Ishikawa (cell line): ENCODE measurements around the gene TMEM214.

Source experiments
- CEBPB ChIP-seq: IDR thresholded peaks from 2 replicates; pipeline ENCODE4 v1.6.1; 2012
- CREB1 ChIP-seq: IDR thresholded peaks from 2 replicates; pipeline ENCODE4 v1.6.1; 2012; ENCODE audit warnings: low read depth
- EGR1 ChIP-seq: IDR thresholded peaks from 2 replicates; pipeline ENCODE4 v1.6.1; 2012
- EP300 ChIP-seq: IDR thresholded peaks from 2 replicates; pipeline ENCODE4 v1.6.1; 2012; ENCODE audit warnings: borderline replicate concordance
- FOXM1 ChIP-seq: IDR thresholded peaks from 2 replicates; pipeline ENCODE4 v1.6.1; 2012; ENCODE audit warnings: low read depth, borderline replicate concordance
- NFIC ChIP-seq: IDR thresholded peaks from 2 replicates; pipeline ENCODE4 v1.6.1; 2012
- RAD21 ChIP-seq: IDR thresholded peaks from 2 replicates; pipeline ENCODE4 v1.6.1; 2012; ENCODE audit warnings: low read depth
- TAF1 ChIP-seq: IDR thresholded peaks from 2 replicates; pipeline ENCODE4 v1.6.1; 2012; ENCODE audit warnings: low read depth, mild to moderate bottlenecking
- TCF12 ChIP-seq: IDR thresholded peaks from 2 replicates; pipeline ENCODE4 v1.6.1; 2012; ENCODE audit warnings: low read depth
- TEAD4 ChIP-seq: IDR thresholded peaks from 2 replicates; pipeline ENCODE4 v1.6.1; 2012
- YY1 ChIP-seq: IDR thresholded peaks from 2 replicates; pipeline ENCODE4 v1.6.1; 2012; ENCODE audit warnings: low read depth
- ZBTB7A ChIP-seq: IDR thresholded peaks from 2 replicates; pipeline ENCODE4 v1.6.1; 2012; ENCODE audit warnings: low read depth
- TF ChIP-seq, protein P1 (sequence below): IDR thresholded peaks from 2 replicates; pipeline ENCODE4 v1.6.1; 2012
- TF ChIP-seq, protein P2 (sequence below): IDR thresholded peaks from 2 replicates; pipeline ENCODE4 v1.6.1; 2012; ENCODE audit warnings: low read depth, mild to moderate bottlenecking
- TF ChIP-seq, protein P3 (sequence below): IDR thresholded peaks from 2 replicates; pipeline ENCODE4 v1.6.1; 2012

The TMEM214 gene

DNA sequence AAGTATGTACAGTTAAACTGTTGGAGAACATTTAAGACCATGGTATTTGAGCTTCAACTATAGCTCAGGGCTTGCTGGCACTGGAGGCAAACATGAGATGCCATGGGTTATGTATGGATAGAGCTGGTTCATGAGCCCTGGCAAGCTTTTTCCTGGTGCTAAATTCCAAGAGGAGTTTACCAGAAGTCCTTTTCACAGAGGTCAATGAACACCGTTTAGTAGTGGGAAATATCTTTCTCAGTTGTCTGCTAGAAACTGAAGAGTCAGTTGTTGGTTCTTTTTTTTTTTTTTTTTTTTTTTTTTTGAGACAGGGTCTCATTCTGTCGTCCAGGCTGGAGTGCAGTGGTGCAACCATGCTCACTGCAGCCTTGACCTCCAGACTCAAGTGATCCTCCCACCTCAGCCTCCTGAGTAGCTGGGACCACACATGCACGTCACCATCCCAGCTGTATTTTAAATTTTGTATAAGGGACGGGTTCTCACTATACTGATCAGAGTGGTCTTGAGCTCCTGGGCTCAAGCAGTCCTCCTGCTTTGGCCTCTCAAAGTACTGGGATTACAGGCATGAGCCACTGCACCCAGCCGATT is 55.2 kb downstream of the TMEM214 start:
- TF ChIP-seq, protein P1, sequence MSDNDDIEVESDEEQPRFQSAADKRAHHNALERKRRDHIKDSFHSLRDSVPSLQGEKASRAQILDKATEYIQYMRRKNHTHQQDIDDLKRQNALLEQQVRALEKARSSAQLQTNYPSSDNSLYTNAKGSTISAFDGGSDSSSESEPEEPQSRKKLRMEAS = no peak
- TF ChIP-seq TEAD4 (no peak), EP300 (no peak), EGR1 (no peak), CEBPB (no peak), YY1 (no peak), RAD21 (no peak)

DNA sequence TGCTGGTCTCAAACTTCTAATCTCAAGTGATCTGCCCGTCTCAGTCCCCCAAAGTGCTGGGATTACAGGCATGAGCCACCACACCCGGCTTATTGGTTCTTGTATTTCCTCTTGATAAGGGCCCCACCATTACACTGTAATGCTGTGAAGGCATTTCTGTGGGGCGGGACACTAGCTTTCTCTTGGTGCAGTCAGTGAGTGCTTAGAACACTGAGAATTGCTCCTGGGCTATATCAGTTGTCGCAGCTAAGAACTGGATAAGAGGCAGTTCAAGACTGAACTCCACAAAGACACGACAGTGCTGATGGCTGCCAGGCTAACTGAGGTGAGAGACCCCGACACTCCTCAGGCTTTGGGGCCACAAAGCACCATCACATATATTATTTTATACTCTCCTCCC is 55.9 kb downstream of the TMEM214 start:
- TF ChIP-seq, protein P1 = no peak
- no peak for TF ChIP-seq EP300
- TF ChIP-seq CREB1 = no peak

DNA sequence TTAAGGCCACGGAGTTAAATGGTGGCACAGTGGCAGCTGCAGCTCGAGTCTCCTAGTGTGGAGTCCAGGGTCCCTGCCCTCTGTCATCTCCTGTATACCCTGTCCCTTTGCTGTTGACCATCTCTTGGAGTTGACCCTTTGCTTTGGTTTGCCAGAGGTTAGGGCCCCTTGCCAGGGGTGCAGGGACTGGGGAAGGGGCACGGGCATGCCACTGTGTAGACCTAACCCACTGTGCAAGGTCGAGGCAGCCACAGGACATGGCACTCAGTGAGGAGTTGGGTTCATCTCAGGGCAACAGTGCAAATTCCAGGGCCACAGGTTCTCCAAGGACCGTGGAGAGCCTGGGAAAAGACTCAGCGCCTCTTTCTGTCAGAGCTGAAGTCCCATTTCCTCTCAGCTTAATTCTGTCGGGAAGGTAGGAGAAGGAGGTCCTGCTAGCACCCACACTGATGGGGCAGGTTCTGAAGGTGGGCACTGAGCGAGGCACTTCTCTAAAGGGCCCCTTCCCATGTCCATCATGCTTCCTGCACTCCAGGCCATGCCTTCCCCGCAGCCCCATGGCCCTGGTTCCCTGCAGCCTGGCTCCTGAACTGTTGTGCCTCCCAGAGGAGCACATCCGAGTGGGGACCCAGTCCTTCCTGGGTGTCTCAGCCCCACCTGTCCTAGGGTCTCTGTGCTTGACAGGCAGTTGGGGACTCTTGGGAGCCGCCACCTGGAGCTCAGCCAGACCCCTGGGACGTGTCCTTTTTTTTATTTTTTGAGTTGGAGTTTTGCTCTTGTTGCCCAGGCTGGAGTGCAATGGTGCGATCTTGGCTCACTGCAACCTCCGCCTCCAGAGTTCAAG is 56.6 kb downstream of the TMEM214 start:
- TF ChIP-seq YY1 (no peak), NFIC (no peak), EP300 (no peak), ZBTB7A (no peak), TAF1 (no peak), FOXM1 (no peak), RAD21 (no peak), CEBPB (no peak), TEAD4 (no peak), EGR1 (no peak), TCF12 (no peak)
- TF ChIP-seq, protein P1 = no peak
- TF ChIP-seq, protein P2, sequence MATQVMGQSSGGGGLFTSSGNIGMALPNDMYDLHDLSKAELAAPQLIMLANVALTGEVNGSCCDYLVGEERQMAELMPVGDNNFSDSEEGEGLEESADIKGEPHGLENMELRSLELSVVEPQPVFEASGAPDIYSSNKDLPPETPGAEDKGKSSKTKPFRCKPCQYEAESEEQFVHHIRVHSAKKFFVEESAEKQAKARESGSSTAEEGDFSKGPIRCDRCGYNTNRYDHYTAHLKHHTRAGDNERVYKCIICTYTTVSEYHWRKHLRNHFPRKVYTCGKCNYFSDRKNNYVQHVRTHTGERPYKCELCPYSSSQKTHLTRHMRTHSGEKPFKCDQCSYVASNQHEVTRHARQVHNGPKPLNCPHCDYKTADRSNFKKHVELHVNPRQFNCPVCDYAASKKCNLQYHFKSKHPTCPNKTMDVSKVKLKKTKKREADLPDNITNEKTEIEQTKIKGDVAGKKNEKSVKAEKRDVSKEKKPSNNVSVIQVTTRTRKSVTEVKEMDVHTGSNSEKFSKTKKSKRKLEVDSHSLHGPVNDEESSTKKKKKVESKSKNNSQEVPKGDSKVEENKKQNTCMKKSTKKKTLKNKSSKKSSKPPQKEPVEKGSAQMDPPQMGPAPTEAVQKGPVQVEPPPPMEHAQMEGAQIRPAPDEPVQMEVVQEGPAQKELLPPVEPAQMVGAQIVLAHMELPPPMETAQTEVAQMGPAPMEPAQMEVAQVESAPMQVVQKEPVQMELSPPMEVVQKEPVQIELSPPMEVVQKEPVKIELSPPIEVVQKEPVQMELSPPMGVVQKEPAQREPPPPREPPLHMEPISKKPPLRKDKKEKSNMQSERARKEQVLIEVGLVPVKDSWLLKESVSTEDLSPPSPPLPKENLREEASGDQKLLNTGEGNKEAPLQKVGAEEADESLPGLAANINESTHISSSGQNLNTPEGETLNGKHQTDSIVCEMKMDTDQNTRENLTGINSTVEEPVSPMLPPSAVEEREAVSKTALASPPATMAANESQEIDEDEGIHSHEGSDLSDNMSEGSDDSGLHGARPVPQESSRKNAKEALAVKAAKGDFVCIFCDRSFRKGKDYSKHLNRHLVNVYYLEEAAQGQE = no peak
- TF ChIP-seq, protein P3, sequence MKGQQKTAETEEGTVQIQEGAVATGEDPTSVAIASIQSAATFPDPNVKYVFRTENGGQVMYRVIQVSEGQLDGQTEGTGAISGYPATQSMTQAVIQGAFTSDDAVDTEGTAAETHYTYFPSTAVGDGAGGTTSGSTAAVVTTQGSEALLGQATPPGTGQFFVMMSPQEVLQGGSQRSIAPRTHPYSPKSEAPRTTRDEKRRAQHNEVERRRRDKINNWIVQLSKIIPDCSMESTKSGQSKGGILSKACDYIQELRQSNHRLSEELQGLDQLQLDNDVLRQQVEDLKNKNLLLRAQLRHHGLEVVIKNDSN = no peak
